Mammary epithelial cell (primary cell): ENCODE measurements around the gene TULP1.

Experiments
- CTCF ChIP-seq, 2 donors: IDR thresholded peaks in 1 of 2; conservative IDR thresholded peaks in 1 of 2; 2 replicates each; pipeline ENCODE4 v1.5.1; 2011 to 2012; ENCODE audit warnings: inconsistent platforms in 2 of 2, low read length in 2 of 2, mild to moderate bottlenecking in 2 of 2, control low read depth in 1 of 2, low read depth in 1 of 2; ENCODE audit not compliant: insufficient read depth in 1 of 2; ENCODE audit errors: extremely low read depth in 1 of 2
- EZH2 ChIP-seq: IDR thresholded peaks from 2 replicates; pipeline ENCODE4 v1.6.1; 2012; ENCODE audit warnings: low read length, inconsistent platforms, borderline replicate concordance

GRCh38 chr6:35498422-35499067 lies 14.2 kb downstream of the TULP1 start:
- TF ChIP-seq CTCF (conservative IDR thresholded peaks at IDR 0.05 in 1 of 2, IDR thresholded peaks at IDR 0.05 in 1 of 2; ENCODE audit: extremely low read depth in 1 of 2, insufficient read depth in 1 of 2, low read depth in 1 of 2, low read length in 2 of 2), result no peak
- TF ChIP-seq EZH2, result no peak
